Activated CD4-positive, alpha-beta T cell treated with anti-CD3 and anti-CD28 coated beads for 36 hours (primary cell): ENCODE data around the gene HSPH1. TPM values are rescaled to one million over a fixed set of nuclear protein-coding genes. Genes with fewer than 3 reads are reported as not detected.

Source experiments
- ATAC-seq: fragments of 200-7000 bp; cut with Tn5 transposase; one replicate; pipeline ENCODE4 v1.10.0; 2021; ENCODE audit warnings: mild to moderate bottlenecking, moderate library complexity
- CTCF ChIA-PET: fragments of 350-600 bp; sonication (Branson Sonifier 250); formaldehyde crosslinking; loops from one replicate; lab custom pipeline; 2021; ENCODE audit warnings: antibody characterized with exemption; lab: Charles Lee
- POLR2A ChIA-PET: fragments of 350-600 bp; sonication (Branson Sonifier 250); formaldehyde crosslinking; loops from one replicate; lab custom pipeline; 2021; ENCODE audit warnings: antibody characterized with exemption, inconsistent platforms; lab: Charles Lee
- DNase-seq: peaks from one replicate; pipeline ENCODE4 v3.0.0-alpha.2; 2020
- H3K27ac Mint-ChIP-seq: one replicate; pipeline ENCODE4 v1.8.0; 2021; ENCODE audit warnings: mixed read lengths
- H3K27me3 Mint-ChIP-seq: one replicate; pipeline ENCODE4 v1.8.0; 2021; ENCODE audit warnings: mixed read lengths
- H3K36me3 Mint-ChIP-seq: one replicate; pipeline ENCODE4 v1.8.0; 2021; ENCODE audit warnings: low read depth, mixed read lengths
- H3K4me1 Mint-ChIP-seq: one replicate; pipeline ENCODE4 v1.8.0; 2021; ENCODE audit warnings: mixed read lengths
- H3K4me3 Mint-ChIP-seq: one replicate; pipeline ENCODE4 v1.8.0; 2021; ENCODE audit warnings: mild to moderate bottlenecking, moderate library complexity, mixed read lengths
- H3K9me3 Mint-ChIP-seq: one replicate; pipeline ENCODE4 v1.8.0; 2021; ENCODE audit warnings: low read depth, mixed read lengths
- intact Hi-C, 2 experiments: fragments of 100-400 bp; cut with DNase I in 1 of 2; cut with micrococcal nuclease in 1 of 2; formaldehyde crosslinking; loops; one replicate each; pipeline versions ENCODE4 v1.14.2 to v1.15.1; 2022 to 2024; cut with DNase I, micrococcal nuclease
- total RNA-seq, 2 experiments: library from RNA; stranded (reverse); gene quantifications; one replicate each; pipeline ENCODE4 v1.2.3, GENCODE V29; 2021

HSPH1 gene
- total RNA-seq, 2 experiments from 2014 or later, result 229 to 259 TPM

- ChIA-PET CTCF (interaction anchor here (0.8 to 1.5 kb wide), 4 partner anchors 16 to 115 kb away, joined by 3 to 6 read pairs (median 4); no protein-coding TSS in a partner anchor), POLR2A (interaction anchor here (1.0 kb wide), 1 partner anchor 85 kb away, joined by 3 read pairs; no protein-coding TSS in a partner anchor)
- Mint-ChIP-seq H3K36me3 (peaks cover 51% of the 10 kb centered on the region), H3K4me1 (peaks cover 35% of the 10 kb centered on the region), H3K27me3 (no peaks in the 10 kb centered on the region), H3K27ac (peak overlapping the region; percentile 100), H3K9me3 (no peaks in the 10 kb centered on the region), H3K4me3 (peak overlapping the region; percentile 88)
- ATAC-seq (no peak), DNase-seq (peak; percentile 22)
- intact Hi-C loops, result loop anchor here in 1 of 2 experiments (1.0 kb wide), 1 partner anchor 10 kb away; no protein-coding TSS in a partner anchor
Observed at GRCh38 chr13:31159306-31159705, 2.4 kb downstream of the HSPH1 start.

- H3K4me1 Mint-ChIP-seq, result peaks cover 40% of the 10 kb centered on the region
- ATAC-seq (no peak), DNase-seq (no peak)
- POLR2A ChIA-PET, result no interaction called here
- H3K27ac Mint-ChIP-seq, result no peak overlapping the region
- H3K4me3 Mint-ChIP-seq, result no peak overlapping the region
- intact Hi-C loops, result no loop called here
- CTCF ChIA-PET, result interaction anchor here (0.7 to 2.1 kb wide), 4 partner anchors 15 to 117 kb away, joined by 3 to 5 read pairs (median 4); no protein-coding TSS in a partner anchor
- H3K36me3 Mint-ChIP-seq, result peaks cover 75% of the 10 kb centered on the region
- no peaks in the 10 kb centered on the region for H3K27me3 Mint-ChIP-seq
- no peaks in the 10 kb centered on the region for H3K9me3 Mint-ChIP-seq
Observed at GRCh38 chr13:31154939-31155338, 6.8 kb downstream of the HSPH1 start.

- CTCF ChIA-PET, result interaction anchor here (0.8 to 1.9 kb wide), 4 partner anchors 8 to 78 kb away, joined by 3 to 7 read pairs (median 4); no protein-coding TSS in a partner anchor
- H3K4me1 Mint-ChIP-seq, result peaks cover 26% of the 10 kb centered on the region
- no peak for DNase-seq
- H3K27me3 Mint-ChIP-seq, result no peaks in the 10 kb centered on the region
- H3K4me3 Mint-ChIP-seq, result no peak overlapping the region
- H3K27ac Mint-ChIP-seq, result no peak overlapping the region
- intact Hi-C loops, result no loop called here
- peaks cover 72% of the 10 kb centered on the region for H3K36me3 Mint-ChIP-seq
- POLR2A ChIA-PET, result no interaction called here
- H3K9me3 Mint-ChIP-seq, result no peaks in the 10 kb centered on the region
- no peak for ATAC-seq
Observed at GRCh38 chr13:31151837-31152236, 9.9 kb downstream of the HSPH1 start.

GRCh38 chr13:31150315-31150985 is 11.3 kb downstream of the HSPH1 start:
- ChIA-PET CTCF (interaction anchor here (0.5 to 0.8 kb wide), 2 partner anchors 17 to 48 kb away, joined by 3 to 4 read pairs; no protein-coding TSS in a partner anchor), POLR2A (interaction anchor here (0.5 kb wide), 1 partner anchor 10 kb away, joined by 3 read pairs; no protein-coding TSS in a partner anchor)
- Mint-ChIP-seq H3K27me3 (no peaks in the 10 kb centered on the region), H3K9me3 (no peaks in the 10 kb centered on the region), H3K27ac (peak overlapping the region; percentile 39), H3K4me3 (no peak overlapping the region), H3K4me1 (peaks cover 33% of the 10 kb centered on the region), H3K36me3 (peaks cover 74% of the 10 kb centered on the region)
- DNase-seq (no peak), ATAC-seq (no peak)
- intact Hi-C loops, result no loop called here

- ATAC-seq (no peak), DNase-seq (no peak)
- H3K4me3 Mint-ChIP-seq, result no peak overlapping the region
- peaks cover 75% of the 10 kb centered on the region for H3K36me3 Mint-ChIP-seq
- H3K27ac Mint-ChIP-seq, result peak overlapping the region; percentile 39
- intact Hi-C loops, result loop anchor here in 1 of 2 experiments (1.0 kb wide), 1 partner anchor 10 kb away; no protein-coding TSS in a partner anchor
- POLR2A ChIA-PET, result no interaction called here
- H3K27me3 Mint-ChIP-seq, result no peaks in the 10 kb centered on the region
- H3K9me3 Mint-ChIP-seq, result no peaks in the 10 kb centered on the region
- CTCF ChIA-PET, result interaction anchor here (0.8 to 1.1 kb wide), 4 partner anchors 31 to 171 kb away, joined by 3 to 4 read pairs (median 3); no protein-coding TSS in a partner anchor
- H3K4me1 Mint-ChIP-seq, result peaks cover 36% of the 10 kb centered on the region
Observed at GRCh38 chr13:31149604-31150003, 12.1 kb downstream of the HSPH1 start.

- H3K27me3 Mint-ChIP-seq, result no peaks in the 10 kb centered on the region
- no peaks in the 10 kb centered on the region for H3K9me3 Mint-ChIP-seq
- DNase-seq (no peak), ATAC-seq (no peak)
- intact Hi-C loops, result no loop called here
- peaks cover 79% of the 10 kb centered on the region for H3K36me3 Mint-ChIP-seq
- peaks cover 28% of the 10 kb centered on the region for H3K4me1 Mint-ChIP-seq
- peak overlapping the region; percentile 14 for H3K27ac Mint-ChIP-seq
- no peak overlapping the region for H3K4me3 Mint-ChIP-seq
- ChIA-PET CTCF (interaction anchor here (0.6 to 2.4 kb wide), 3 partner anchors 7 to 71 kb away, joined by 5 to 7 read pairs (median 7); no protein-coding TSS in a partner anchor), POLR2A (no interaction called here)
Observed at GRCh38 chr13:31145417-31145816, 16.3 kb downstream of the HSPH1 start.

GRCh38 chr13:31138515-31138914 is 23.2 kb downstream of the HSPH1 start:
- DNase-seq (no peak), ATAC-seq (peak; percentile 33)
- H3K27me3 Mint-ChIP-seq, result no peaks in the 10 kb centered on the region
- CTCF ChIA-PET, result interaction anchor here (0.8 to 1.6 kb wide), 7 partner anchors 14 to 292 kb away, joined by 3 to 5 read pairs (median 3); no protein-coding TSS in a partner anchor
- H3K27ac Mint-ChIP-seq, result peak overlapping the region; percentile 69
- H3K9me3 Mint-ChIP-seq, result no peaks in the 10 kb centered on the region
- H3K4me3 Mint-ChIP-seq, result no peak overlapping the region
- peaks cover 81% of the 10 kb centered on the region for H3K36me3 Mint-ChIP-seq
- POLR2A ChIA-PET, result no interaction called here
- intact Hi-C loops, result loop anchor here in 1 of 2 experiments (1.0 kb wide), 1 partner anchor 93 kb away; no protein-coding TSS in a partner anchor
- H3K4me1 Mint-ChIP-seq, result peaks cover 46% of the 10 kb centered on the region

- Mint-ChIP-seq H3K9me3 (no peaks in the 10 kb centered on the region), H3K36me3 (peaks cover 69% of the 10 kb centered on the region), H3K27ac (peak overlapping the region; percentile 44), H3K4me1 (peaks cover 51% of the 10 kb centered on the region), H3K4me3 (no peak overlapping the region), H3K27me3 (no peaks in the 10 kb centered on the region)
- POLR2A ChIA-PET, result no interaction called here
- no peak for ATAC-seq
- intact Hi-C loops, result no loop called here
- CTCF ChIA-PET, result interaction anchor here (0.7 to 1.4 kb wide), 4 partner anchors 16 to 92 kb away, joined by 3 to 5 read pairs (median 4); no protein-coding TSS in a partner anchor
- DNase-seq, result no peak
Observed at GRCh38 chr13:31136724-31137123, 25.0 kb downstream of the HSPH1 start.

- no peaks in the 10 kb centered on the region for H3K27me3 Mint-ChIP-seq
- no peak overlapping the region for H3K4me3 Mint-ChIP-seq
- POLR2A ChIA-PET, result interaction anchor here (1.0 kb wide), 1 partner anchor 60 kb away, joined by 4 read pairs; no protein-coding TSS in a partner anchor
- CTCF ChIA-PET, result no interaction called here
- peak overlapping the region; percentile 81 for H3K27ac Mint-ChIP-seq
- intact Hi-C loops, result loop anchor here (1.0 to 2.0 kb wide), 2 partner anchors 89 kb away; no protein-coding TSS in a partner anchor
- peaks cover 49% of the 10 kb centered on the region for H3K36me3 Mint-ChIP-seq
- no peaks in the 10 kb centered on the region for H3K9me3 Mint-ChIP-seq
- ATAC-seq, result peak; percentile 72
- H3K4me1 Mint-ChIP-seq, result peaks cover 53% of the 10 kb centered on the region
- peak; percentile 16 for DNase-seq
Observed at GRCh38 chr13:31134039-31134711, 27.5 kb downstream of the HSPH1 start.

- Mint-ChIP-seq H3K9me3 (no peaks in the 10 kb centered on the region), H3K4me1 (peaks cover 48% of the 10 kb centered on the region), H3K36me3 (peaks cover 44% of the 10 kb centered on the region), H3K27me3 (no peaks in the 10 kb centered on the region), H3K27ac (peak overlapping the region; percentile 81), H3K4me3 (no peak overlapping the region)
- no peak for ATAC-seq
- intact Hi-C loops, result loop anchor here (1.0 to 2.0 kb wide), 2 partner anchors 88 to 89 kb away; no protein-coding TSS in a partner anchor
- ChIA-PET POLR2A (interaction anchor here (1.0 kb wide), 1 partner anchor 60 kb away, joined by 4 read pairs; no protein-coding TSS in a partner anchor), CTCF (no interaction called here)
- DNase-seq, result no peak
Observed at GRCh38 chr13:31133621-31134020, 28.1 kb downstream of the HSPH1 start.

- DNase-seq (no peak), ATAC-seq (no peak)
- Mint-ChIP-seq H3K27ac (peak overlapping the region; percentile 5), H3K4me3 (no peak overlapping the region), H3K36me3 (peaks cover 25% of the 10 kb centered on the region), H3K4me1 (peaks cover 31% of the 10 kb centered on the region), H3K9me3 (no peaks in the 10 kb centered on the region), H3K27me3 (peaks cover 4% of the 10 kb centered on the region)
- intact Hi-C loops, result no loop called here
- CTCF ChIA-PET, result interaction anchor here (0.6 kb wide), 1 partner anchor 33 kb away, joined by 4 read pairs; no protein-coding TSS in a partner anchor
- POLR2A ChIA-PET, result no interaction called here
Observed at GRCh38 chr13:31131470-31131961, 30.2 kb downstream of the HSPH1 start.
